ENCODE results near the gene GPR65.

The GPR65 gene

DNA sequence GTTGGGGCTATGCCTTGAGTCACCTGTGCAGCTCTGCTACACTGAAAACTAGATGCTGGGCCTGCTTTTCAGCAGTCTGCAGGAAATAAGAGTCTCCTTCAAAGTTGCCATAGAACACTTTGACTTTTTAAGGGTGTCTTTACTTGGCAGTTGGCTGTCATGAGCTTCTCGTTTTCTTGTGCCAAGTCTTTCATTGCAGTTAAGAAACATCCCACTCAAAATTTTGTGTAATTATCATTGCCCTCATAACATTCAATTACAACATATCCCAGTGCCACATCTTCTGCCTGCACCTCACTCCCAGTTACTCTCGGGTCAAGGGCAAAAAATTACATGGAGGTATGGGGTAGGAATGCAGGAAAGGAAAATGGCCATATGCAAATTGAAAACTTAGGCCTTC lies 29.1 kb downstream of the GPR65 start:
- H3K4me3 ChIP-seq (replicated peaks; ENCODE audit: insufficient read depth, low read length): no peak overlapping the region
- DNase-seq (ENCODE audit: low read depth in 1 of 2, low spot score in 1 of 2): no peak
- TF ChIP-seq GABPA (IDR thresholded peaks at IDR 0.05; ENCODE audit: low read depth): no peak
- TF ChIP-seq, protein P1, sequence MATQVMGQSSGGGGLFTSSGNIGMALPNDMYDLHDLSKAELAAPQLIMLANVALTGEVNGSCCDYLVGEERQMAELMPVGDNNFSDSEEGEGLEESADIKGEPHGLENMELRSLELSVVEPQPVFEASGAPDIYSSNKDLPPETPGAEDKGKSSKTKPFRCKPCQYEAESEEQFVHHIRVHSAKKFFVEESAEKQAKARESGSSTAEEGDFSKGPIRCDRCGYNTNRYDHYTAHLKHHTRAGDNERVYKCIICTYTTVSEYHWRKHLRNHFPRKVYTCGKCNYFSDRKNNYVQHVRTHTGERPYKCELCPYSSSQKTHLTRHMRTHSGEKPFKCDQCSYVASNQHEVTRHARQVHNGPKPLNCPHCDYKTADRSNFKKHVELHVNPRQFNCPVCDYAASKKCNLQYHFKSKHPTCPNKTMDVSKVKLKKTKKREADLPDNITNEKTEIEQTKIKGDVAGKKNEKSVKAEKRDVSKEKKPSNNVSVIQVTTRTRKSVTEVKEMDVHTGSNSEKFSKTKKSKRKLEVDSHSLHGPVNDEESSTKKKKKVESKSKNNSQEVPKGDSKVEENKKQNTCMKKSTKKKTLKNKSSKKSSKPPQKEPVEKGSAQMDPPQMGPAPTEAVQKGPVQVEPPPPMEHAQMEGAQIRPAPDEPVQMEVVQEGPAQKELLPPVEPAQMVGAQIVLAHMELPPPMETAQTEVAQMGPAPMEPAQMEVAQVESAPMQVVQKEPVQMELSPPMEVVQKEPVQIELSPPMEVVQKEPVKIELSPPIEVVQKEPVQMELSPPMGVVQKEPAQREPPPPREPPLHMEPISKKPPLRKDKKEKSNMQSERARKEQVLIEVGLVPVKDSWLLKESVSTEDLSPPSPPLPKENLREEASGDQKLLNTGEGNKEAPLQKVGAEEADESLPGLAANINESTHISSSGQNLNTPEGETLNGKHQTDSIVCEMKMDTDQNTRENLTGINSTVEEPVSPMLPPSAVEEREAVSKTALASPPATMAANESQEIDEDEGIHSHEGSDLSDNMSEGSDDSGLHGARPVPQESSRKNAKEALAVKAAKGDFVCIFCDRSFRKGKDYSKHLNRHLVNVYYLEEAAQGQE (IDR thresholded peaks at IDR 0.05; ENCODE audit: insufficient replicate concordance, low read depth): no peak
- TF ChIP-seq POLR2AphosphoS5 (IDR thresholded peaks at IDR 0.05; ENCODE audit: low read depth): no peak
- TF ChIP-seq SPI1 (IDR thresholded peaks at IDR 0.05; ENCODE audit: borderline replicate concordance, low read depth): no peak
- no peak for TF ChIP-seq CTCF (IDR thresholded peaks at IDR 0.05; ENCODE audit: insufficient read depth, low read length)
- no peak overlapping the region for H3K27ac ChIP-seq (replicated peaks)
- no peaks in the 10 kb centered on the region for H3K27me3 ChIP-seq (ENCODE audit: insufficient read depth, poor library complexity, severe bottlenecking)

DNA sequence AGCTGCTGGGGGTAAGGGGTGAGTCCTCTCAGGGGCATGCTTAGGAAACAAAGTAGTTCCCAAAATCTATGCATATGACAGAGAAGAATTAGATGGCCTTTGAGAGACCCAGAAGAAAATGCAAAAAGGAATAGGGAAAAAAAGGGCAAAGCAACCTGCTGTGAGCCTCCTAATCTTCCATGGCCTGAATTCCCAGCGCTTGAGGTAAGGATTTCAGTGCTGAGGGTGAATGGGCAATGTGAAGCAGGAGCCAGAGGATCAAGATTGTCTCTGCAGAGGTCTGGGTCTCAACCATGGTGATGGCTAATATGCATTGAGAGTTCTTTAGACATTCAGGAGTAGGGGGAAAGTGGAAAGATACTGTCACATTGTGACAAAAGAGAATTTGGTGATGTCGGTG lies 31.5 kb downstream of the GPR65 start:
- Histone ChIP-seq H3K4me3 (replicated peaks; ENCODE audit: insufficient read depth, low read length) (no peak overlapping the region), H3K27ac (replicated peaks) (no peak overlapping the region), H3K27me3 (ENCODE audit: insufficient read depth, poor library complexity, severe bottlenecking) (peaks cover 3% of the 10 kb centered on the region)
- DNase-seq (ENCODE audit: low read depth in 1 of 2, low spot score in 1 of 2): no peak
- TF ChIP-seq POLR2AphosphoS5 (IDR thresholded peaks at IDR 0.05; ENCODE audit: low read depth): no peak
- no peak for TF ChIP-seq GABPA (IDR thresholded peaks at IDR 0.05; ENCODE audit: low read depth)
- TF ChIP-seq SPI1 (IDR thresholded peaks at IDR 0.05; ENCODE audit: borderline replicate concordance, low read depth): no peak
- TF ChIP-seq, protein P1 (IDR thresholded peaks at IDR 0.05; ENCODE audit: insufficient replicate concordance, low read depth): no peak
- TF ChIP-seq CTCF (IDR thresholded peaks at IDR 0.05; ENCODE audit: insufficient read depth, low read length): no peak

DNA sequence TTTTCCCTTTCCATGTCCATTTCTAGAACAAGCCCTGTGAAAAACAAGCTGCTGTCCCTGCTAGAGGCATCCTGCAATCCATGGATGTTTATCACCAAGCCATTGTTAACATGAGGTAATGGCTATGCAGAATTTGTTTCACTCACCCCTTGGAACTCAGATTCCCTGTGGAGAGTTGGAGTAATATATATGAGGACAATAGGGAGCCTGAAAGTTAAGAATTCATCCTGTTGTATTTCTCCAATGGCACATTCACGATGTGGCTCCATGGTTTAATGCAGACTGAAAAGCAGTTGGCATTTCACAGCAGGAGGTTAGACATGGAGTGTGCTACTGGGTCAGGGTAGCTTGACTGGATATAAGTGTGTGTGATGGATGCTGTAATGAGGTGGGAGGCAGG lies 32.4 kb downstream of the GPR65 start:
- H3K4me3 ChIP-seq (replicated peaks; ENCODE audit: insufficient read depth, low read length): no peak overlapping the region
- H3K27me3 ChIP-seq (ENCODE audit: insufficient read depth, poor library complexity, severe bottlenecking): peaks cover 3% of the 10 kb centered on the region
- H3K27ac ChIP-seq (replicated peaks): no peak overlapping the region
- DNase-seq (ENCODE audit: low read depth in 1 of 2, low spot score in 1 of 2): no peak
- TF ChIP-seq SPI1 (IDR thresholded peaks at IDR 0.05; ENCODE audit: borderline replicate concordance, low read depth) (no peak), POLR2AphosphoS5 (IDR thresholded peaks at IDR 0.05; ENCODE audit: low read depth) (no peak), CTCF (IDR thresholded peaks at IDR 0.05; ENCODE audit: insufficient read depth, low read length) (no peak), GABPA (IDR thresholded peaks at IDR 0.05; ENCODE audit: low read depth) (no peak)
- TF ChIP-seq, protein P1 (IDR thresholded peaks at IDR 0.05; ENCODE audit: insufficient replicate concordance, low read depth): no peak
